Tibial nerve (tissue), 4 donors: ENCODE results near the gene IFI27L2. TPM values are rescaled to one million over a fixed set of nuclear protein-coding genes. Genes with fewer than 3 reads are reported as not detected.
A peak's percentile ranks its signal among the peaks of the same experiment; 100 is the strongest.

Experiments used
- DNase-seq, 2 donors: peaks; one replicate each; pipeline ENCODE4 v3.0.0-alpha.2; 2019; ENCODE audit warnings: low spot score in 2 of 2
- H3K27ac ChIP-seq, 4 donors: fragments of 200-600 bp; sonication (generic) in 3 of 4; one replicate each; pipeline ENCODE4 v1.5.1; 2017 to 2019; ENCODE audit warnings: mild to moderate bottlenecking in 1 of 4
- H3K27me3 ChIP-seq, 2 donors: fragments of 200-600 bp; sonication (generic) in 1 of 2; one replicate each; pipeline versions ENCODE4 v1.5.1 to v1.6.0; 2017 to 2019
- H3K36me3 ChIP-seq, 3 donors: fragments of 200-600 bp; sonication (generic); one replicate each; pipeline ENCODE4 v1.5.1; 2018 to 2019
- H3K4me1 ChIP-seq, 4 donors: fragments of 200-600 bp; sonication (generic) in 3 of 4; one replicate each; pipeline ENCODE4 v1.5.1; 2017 to 2019
- H3K4me3 ChIP-seq, 4 donors: fragments of 200-600 bp; sonication (generic) in 3 of 4; one replicate each; pipeline ENCODE4 v1.5.1; 2017 to 2019; ENCODE audit warnings: mild to moderate bottlenecking in 1 of 4, moderate library complexity in 1 of 4
- H3K9me3 ChIP-seq, 4 donors: fragments of 200-600 bp; sonication (generic) in 3 of 4; one replicate each; pipeline ENCODE4 v1.5.1; 2017 to 2019
- CTCF ChIP-seq, 5 experiments: fragments of 200-600 bp in 3 of 5; fragments of 450-650 bp in 2 of 5; sonication (generic) in 3 of 5; IDR thresholded peaks; one replicate each; pipeline ENCODE4 v1.5.1; 2016 to 2019; ENCODE audit warnings: antibody characterized with exemption in 5 of 5, mild to moderate bottlenecking in 3 of 5, moderate library complexity in 2 of 5
- EP300 ChIP-seq, 2 donors: sonication (generic); formaldehyde crosslinking; IDR thresholded peaks; one replicate each; pipeline ENCODE4 v1.6.1; 2017; ENCODE audit warnings: antibody characterized with exemption in 2 of 2, mild to moderate bottlenecking in 1 of 2
- POLR2A ChIP-seq, 2 donors: fragments of 450-650 bp; IDR thresholded peaks; one replicate each; pipeline ENCODE4 v1.6.1; 2017; ENCODE audit warnings: antibody characterized with exemption in 2 of 2, mild to moderate bottlenecking in 2 of 2, moderate library complexity in 2 of 2
- WGBS, 2 donors: methylation state at CpG; one replicate each; pipeline ENCODE4 v1.1.5; 2018; 5-methylcytosine and 5-hydroxymethylcytosine counted together
- total RNA-seq, 4 donors: library from RNA; depleted of rRNA; stranded (reverse); fragments of >200 nt; gene quantifications; one replicate each; pipeline ENCODE4 v1.1.0, GENCODE V29; 2016

IFI27L2 gene
- total RNA-seq, 4 donors from 2014 or later = 76.8 to 146 (median 129) TPM

GRCh38 chr14:94129758-94130414 lies 482 bp upstream of the IFI27L2 start:
- WGBS, 2 donors = 0 to 1% methylated on average over 12 of the region's 12 CpGs
- no peaks in the 10 kb centered on the region for H3K9me3 ChIP-seq
- peaks cover 0 to 29% (median 0%) of the 10 kb centered on the region in 3 donors for H3K36me3 ChIP-seq
- peak; percentile 48 to 63 for DNase-seq
- peaks cover 0 to 17% (median 7%) of the 10 kb centered on the region in 4 donors for H3K4me1 ChIP-seq
- peak overlapping the region; percentile 34 to 61 (median 55) for H3K4me3 ChIP-seq
- peak overlapping the region; percentile 86 to 95 (median 88) for H3K27ac ChIP-seq
- no peaks in the 10 kb centered on the region for H3K27me3 ChIP-seq
- TF ChIP-seq CTCF (IDR thresholded peaks at IDR 0.05) (peak in 1 of 5 experiments; percentile 4), EP300 (IDR thresholded peaks at IDR 0.05) (no peak)

GRCh38 chr14:94128216-94128839 lies 1.1 kb downstream of the IFI27L2 start:
- peaks cover 0 to 17% (median 7%) of the 10 kb centered on the region in 4 donors for H3K4me1 ChIP-seq
- DNase-seq = no peak
- peak overlapping the region in 2 of 4 donors; percentile 34 to 59 for H3K4me3 ChIP-seq
- H3K27ac ChIP-seq = peak overlapping the region; percentile 86 to 95 (median 88)
- no peak for TF ChIP-seq CTCF (IDR thresholded peaks at IDR 0.05)
- no peak for TF ChIP-seq POLR2A (IDR thresholded peaks at IDR 0.05)
- TF ChIP-seq EP300 (IDR thresholded peaks at IDR 0.05) = no peak
- 91 to 96% methylated on average over 13 of the region's 14 CpGs for WGBS, 2 donors
- H3K36me3 ChIP-seq = peaks cover 0 to 29% (median 0%) of the 10 kb centered on the region in 3 donors
- H3K9me3 ChIP-seq = no peaks in the 10 kb centered on the region
- H3K27me3 ChIP-seq = no peaks in the 10 kb centered on the region

- Histone ChIP-seq H3K4me1 (peaks cover 0 to 17% (median 7%) of the 10 kb centered on the region in 4 donors), H3K9me3 (no peaks in the 10 kb centered on the region), H3K4me3 (no peak overlapping the region), H3K36me3 (peaks cover 0 to 29% (median 0%) of the 10 kb centered on the region in 3 donors), H3K27ac (no peak overlapping the region), H3K27me3 (no peaks in the 10 kb centered on the region)
- DNase-seq = peak in 1 of 2 donors; percentile 2
- TF ChIP-seq CTCF (IDR thresholded peaks at IDR 0.05) (no peak), EP300 (IDR thresholded peaks at IDR 0.05) (no peak), POLR2A (IDR thresholded peaks at IDR 0.05) (no peak)
- 82% methylated on average over 6 of the region's 6 CpGs for WGBS, 2 donors
Measured at GRCh38 chr14:94127330-94127729, 2.1 kb downstream of the IFI27L2 start.

GRCh38 chr14:94126800-94127199 lies 2.6 kb downstream of the IFI27L2 start:
- Histone ChIP-seq H3K36me3 (peaks cover 0 to 29% (median 0%) of the 10 kb centered on the region in 3 donors), H3K4me3 (no peak overlapping the region), H3K27ac (no peak overlapping the region), H3K27me3 (no peaks in the 10 kb centered on the region), H3K9me3 (no peaks in the 10 kb centered on the region), H3K4me1 (peaks cover 0 to 17% (median 7%) of the 10 kb centered on the region in 4 donors)
- WGBS, 2 donors = 76 to 82% methylated on average over 5 of the region's 5 CpGs
- peak in 1 of 2 donors; percentile 1 for DNase-seq
- TF ChIP-seq CTCF (IDR thresholded peaks at IDR 0.05) (no peak), EP300 (IDR thresholded peaks at IDR 0.05) (no peak), POLR2A (IDR thresholded peaks at IDR 0.05) (no peak)

- no peak overlapping the region for H3K4me3 ChIP-seq
- TF ChIP-seq POLR2A (IDR thresholded peaks at IDR 0.05) = no peak
- TF ChIP-seq EP300 (IDR thresholded peaks at IDR 0.05) = no peak
- TF ChIP-seq CTCF (IDR thresholded peaks at IDR 0.05) = no peak
- no peak overlapping the region for H3K27ac ChIP-seq
- WGBS, 2 donors = 85 to 86% methylated on average over 1 of the region's 1 CpG
- no peaks in the 10 kb centered on the region for H3K27me3 ChIP-seq
- no peaks in the 10 kb centered on the region for H3K9me3 ChIP-seq
- peaks cover 0 to 29% (median 0%) of the 10 kb centered on the region in 3 donors for H3K36me3 ChIP-seq
- H3K4me1 ChIP-seq = peaks cover 0 to 17% (median 7%) of the 10 kb centered on the region in 4 donors
- DNase-seq = no peak
Measured at GRCh38 chr14:94126419-94126677, 3.1 kb downstream of the IFI27L2 start.
